ENCODE data around the gene TMEM203. TPM values are rescaled to one million over a fixed set of nuclear protein-coding genes. Genes with fewer than 3 reads are reported as not detected.

The TMEM203 gene
- total RNA-seq, 4 donors from 2014 or later = 29.7 to 47.3 (median 38.4) TPM

DNA sequence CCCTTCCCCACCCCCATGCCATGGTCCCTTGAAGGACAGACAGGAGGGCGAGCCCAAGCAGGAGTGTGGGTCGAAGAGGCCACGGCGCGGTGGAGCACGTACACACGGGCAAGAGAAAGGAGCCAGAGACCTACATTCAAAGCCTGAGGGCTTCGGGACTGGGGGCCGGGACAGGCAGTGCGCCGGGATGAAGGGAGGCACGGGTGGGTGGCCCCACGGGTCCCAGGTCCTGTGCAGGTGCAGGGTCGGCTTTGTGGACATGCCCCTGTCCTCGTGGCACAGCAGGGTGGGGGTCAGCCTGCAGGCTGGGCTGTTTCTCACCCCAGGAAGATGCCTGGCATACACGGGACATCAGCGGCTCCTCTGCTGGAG lies 45.4 kb downstream of the TMEM203 start:
- 66 to 72% methylated on average over 16 to 17 of the region's 17 CpGs for WGBS, 2 donors

GRCh38 chr9:137159105-137160053 lies 46.1 kb downstream of the TMEM203 start:
- Histone ChIP-seq H3K36me3 (no peaks in the 10 kb centered on the region), H3K4me3 (replicated peaks in 1 of 3) (no peak overlapping the region), H3K9me3 (no peaks in the 10 kb centered on the region), H3K27me3 (peaks cover 44% of the 10 kb centered on the region), H3K4me1 (peaks cover 9 to 26% of the 10 kb centered on the region in 2 donors), H3K27ac (no peak overlapping the region)
- DNase-seq = no peak
- intact Hi-C loops (cut with DNase I) = no loop called here
- 30 to 42% methylated on average over 14 of the region's 14 CpGs for WGBS, 2 donors
- TF ChIP-seq CTCF (IDR thresholded peaks at IDR 0.05) (no peak), POLR2A (IDR thresholded peaks at IDR 0.05) (no peak)

More for the DNA sequence above, 45.4 kb downstream of the TMEM203 start:
- peaks cover 45% of the 10 kb centered on the region for H3K27me3 ChIP-seq
- no peaks in the 10 kb centered on the region for H3K9me3 ChIP-seq
- intact Hi-C loops (cut with DNase I) = no loop called here
- TF ChIP-seq CTCF (IDR thresholded peaks at IDR 0.05) = no peak
- TF ChIP-seq POLR2A (IDR thresholded peaks at IDR 0.05) = no peak
- H3K4me3 ChIP-seq (replicated peaks in 1 of 3) = no peak overlapping the region
- no peaks in the 10 kb centered on the region for H3K36me3 ChIP-seq
- H3K27ac ChIP-seq = no peak overlapping the region
- peaks cover 9 to 26% of the 10 kb centered on the region in 2 donors for H3K4me1 ChIP-seq
- no peak for DNase-seq

GRCh38 chr9:137158625-137159024 lies 46.8 kb downstream of the TMEM203 start:
- Histone ChIP-seq H3K4me1 (peaks cover 9 to 26% of the 10 kb centered on the region in 2 donors), H3K27me3 (peaks cover 39% of the 10 kb centered on the region), H3K36me3 (no peaks in the 10 kb centered on the region), H3K4me3 (replicated peaks in 1 of 3) (no peak overlapping the region), H3K27ac (no peak overlapping the region), H3K9me3 (no peaks in the 10 kb centered on the region)
- no peak for DNase-seq
- TF ChIP-seq CTCF (IDR thresholded peaks at IDR 0.05) (no peak), POLR2A (IDR thresholded peaks at IDR 0.05) (no peak)
- WGBS, 2 donors = 27 to 51% methylated on average over 2 to 3 of the region's 4 CpGs
- intact Hi-C loops (cut with DNase I) = no loop called here

DNA sequence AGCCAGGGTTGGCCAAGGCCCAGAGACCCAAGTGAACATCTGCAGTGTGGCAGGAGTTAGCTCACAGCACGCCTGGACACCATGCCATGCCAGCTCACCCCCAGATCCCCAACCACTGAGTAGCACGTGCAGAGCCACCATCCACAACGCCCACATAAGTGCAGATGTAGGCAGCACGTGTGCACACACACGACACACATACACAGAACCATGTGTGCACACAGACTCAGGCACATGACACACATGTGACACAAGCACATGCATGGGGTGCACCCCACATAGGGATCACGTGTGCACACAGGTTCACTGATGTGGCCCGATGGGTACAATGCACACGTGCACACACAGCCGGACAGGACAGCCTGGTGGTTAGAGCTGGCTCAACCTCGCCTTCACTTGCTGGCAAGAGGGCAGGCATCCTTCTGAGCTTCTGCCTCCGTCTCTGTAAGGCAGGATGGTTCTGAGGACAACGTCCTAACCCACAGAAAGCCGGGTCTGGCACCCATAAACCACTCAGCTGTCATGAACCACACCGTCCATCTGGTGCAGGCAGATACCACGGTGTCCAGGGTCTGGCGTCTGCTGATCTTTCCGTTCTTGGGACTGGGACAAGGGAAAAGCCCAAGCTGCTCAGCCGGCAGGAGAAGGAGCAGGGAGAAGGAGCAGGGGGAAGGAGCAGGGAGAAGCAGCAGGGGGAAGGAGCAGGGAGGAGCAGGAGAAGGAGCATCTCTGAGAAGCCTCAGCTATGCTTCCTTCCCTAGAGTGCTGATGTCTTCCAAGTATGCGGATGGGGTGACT lies 47.6 kb downstream of the TMEM203 start:
- WGBS, 2 donors = 57 to 62% methylated on average over 11 to 19 of the region's 19 CpGs
- Histone ChIP-seq H3K4me3 (replicated peaks in 1 of 3) (no peak overlapping the region), H3K27me3 (peaks cover 39% of the 10 kb centered on the region), H3K4me1 (peaks cover 4 to 19% of the 10 kb centered on the region in 2 donors), H3K27ac (no peak overlapping the region), H3K36me3 (no peaks in the 10 kb centered on the region), H3K9me3 (no peaks in the 10 kb centered on the region)
- intact Hi-C loops (cut with DNase I) = no loop called here
- no peak for DNase-seq
- TF ChIP-seq CTCF (IDR thresholded peaks at IDR 0.05) (no peak), POLR2A (IDR thresholded peaks at IDR 0.05) (no peak)

Data from thyroid gland (tissue), 4 donors.